Esophagus (tissue), 2 donors: ENCODE data around the gene BDH2. TPM values are rescaled to one million over a fixed set of nuclear protein-coding genes. Genes with fewer than 3 reads are reported as not detected.

Experiments
- H3K27ac ChIP-seq, 2 donors: one replicate each; pipeline ENCODE4 v1.5.1; 2013; ENCODE audit warnings: low read depth in 2 of 2, mild to moderate bottlenecking in 2 of 2, inconsistent platforms in 1 of 2, low read length in 1 of 2, moderate library complexity in 1 of 2
- H3K27me3 ChIP-seq, 2 donors: one replicate each; pipeline ENCODE4 v1.6.1; 2013; ENCODE audit warnings: low read length in 2 of 2, control low read depth in 1 of 2, mild to moderate bottlenecking in 1 of 2; ENCODE audit not compliant: insufficient read depth in 2 of 2, control insufficient read depth in 1 of 2
- H3K36me3 ChIP-seq, 2 donors: one replicate each; pipeline ENCODE4 v1.6.1; 2013; ENCODE audit warnings: low read length in 1 of 2; ENCODE audit not compliant: control insufficient read depth in 2 of 2, insufficient read depth in 2 of 2
- H3K4me1 ChIP-seq, 2 donors: one replicate each; pipeline ENCODE4 v1.6.1; 2013; ENCODE audit warnings: low read length in 1 of 2; ENCODE audit not compliant: control insufficient read depth in 2 of 2, insufficient read depth in 2 of 2
- H3K4me3 ChIP-seq, 2 donors: one replicate each; pipeline ENCODE4 v1.5.1; 2013; ENCODE audit warnings: low read length in 2 of 2, mild to moderate bottlenecking in 2 of 2, low read depth in 1 of 2, moderate library complexity in 1 of 2
- H3K9me3 ChIP-seq, 2 donors: one replicate each; pipeline ENCODE4 v1.6.1; 2013; ENCODE audit warnings: mild to moderate bottlenecking in 2 of 2, low read depth in 1 of 2, low read length in 1 of 2, moderate library complexity in 1 of 2; ENCODE audit not compliant: control insufficient read depth in 2 of 2, insufficient read depth in 1 of 2
- WGBS, 2 donors: extraction: QIAGEN DNeasy Blood & Tissue Kit; methylation state at CpG; one replicate each; pipeline ENCODE4 v1.1.7; 2013; 5-methylcytosine and 5-hydroxymethylcytosine counted together
- polyA plus RNA-seq, 2 donors: library from polyadenylated mRNA; stranded (reverse); fragments of 200-250 nt; gene quantifications; one replicate each; pipeline ENCODE4 v1.2.3, GENCODE V29; 2013
- donor health status: healthy with polysubstance abuse.
- donor health status: Bipolar disorder and iron deficiency.

Gene BDH2
- 10 to 100 TPM; 16.9 to 29.6 TPM for polyA plus RNA-seq

GRCh38 chr4:103099691-103100392 is at the start of gene BDH2:
Gene BDH2 (minus strand): TSS chr4:103099834. CDS start chr4:103096254, 3,580 bp downstream.
- Histone ChIP-seq H3K27ac (peak within 1 kb of the TSS in 1 of 2 donors; percentile 61), H3K4me3 (peak within 1 kb of the TSS; percentile 23 to 59), H3K4me1 (peaks cover 4 to 6% of the 10 kb centered on the region in 2 donors), H3K36me3 (no peaks in the 10 kb centered on the region), H3K9me3 (no peaks in the 10 kb centered on the region), H3K27me3 (no peaks in the 10 kb centered on the region)
- WGBS, 2 donors: 10% methylated on average over 11 of the region's 11 CpGs

GRCh38 chr4:103144926-103145325 is 45.3 kb upstream of the BDH2 start:
- H3K4me3 ChIP-seq: no peak overlapping the region
- 95 to 97% methylated on average over 4 of the region's 4 CpGs for WGBS, 2 donors
- H3K27me3 ChIP-seq: no peaks in the 10 kb centered on the region

GRCh38 chr4:103137446-103137827 is 37.8 kb upstream of the BDH2 start:
- Histone ChIP-seq H3K36me3 (no peaks in the 10 kb centered on the region), H3K4me1 (no peaks in the 10 kb centered on the region), H3K27me3 (no peaks in the 10 kb centered on the region), H3K9me3 (no peaks in the 10 kb centered on the region), H3K27ac (no peak overlapping the region), H3K4me3 (no peak overlapping the region)
- WGBS, 2 donors: 78 to 93% methylated on average over 1 of the region's 1 CpG

More at GRCh38 chr4:103144926-103145325, 45.3 kb upstream of the BDH2 start:
- Histone ChIP-seq H3K9me3 (no peaks in the 10 kb centered on the region), H3K4me1 (no peaks in the 10 kb centered on the region), H3K27ac (no peak overlapping the region), H3K36me3 (no peaks in the 10 kb centered on the region)

DNA sequence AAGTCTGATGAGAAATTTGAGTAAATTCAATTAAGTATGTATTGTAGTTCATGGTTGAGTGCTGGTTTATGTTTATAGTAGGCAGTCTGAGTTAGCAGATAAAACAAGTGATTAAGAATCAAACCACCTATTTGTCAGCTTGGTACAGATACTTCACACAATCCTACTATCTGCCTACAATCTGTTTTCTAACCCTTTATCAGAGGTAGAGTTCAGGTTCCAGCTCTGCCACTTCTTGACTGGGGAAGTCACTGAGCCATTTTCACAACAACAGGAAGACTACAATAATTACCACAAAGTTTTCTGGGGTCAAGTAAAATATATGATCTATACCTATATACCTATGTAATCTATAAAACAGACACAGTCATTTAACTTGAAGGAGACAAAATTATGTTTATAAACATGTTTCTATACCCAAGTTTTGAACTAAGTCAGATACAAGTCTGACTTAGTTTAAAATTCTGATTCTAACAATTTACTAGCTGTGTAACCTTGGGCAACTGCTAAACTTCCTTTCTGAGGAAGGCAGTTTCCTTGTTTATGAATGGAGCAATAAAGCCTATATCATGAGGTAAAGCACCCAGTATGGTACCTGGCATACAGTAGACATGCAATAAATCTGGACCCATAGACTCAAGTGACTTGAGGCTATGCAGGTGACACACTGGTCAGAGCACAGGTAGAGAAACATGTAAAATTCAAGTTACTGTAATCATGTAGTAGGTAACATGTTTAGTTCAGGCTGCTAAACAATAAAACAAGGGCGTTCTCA is 37.2 kb upstream of the BDH2 start:
- Histone ChIP-seq H3K27me3 (no peaks in the 10 kb centered on the region), H3K4me1 (no peaks in the 10 kb centered on the region)
- 57 to 76% methylated on average over 1 of the region's 1 CpG for WGBS, 2 donors

GRCh38 chr4:103129174-103129573 is 29.5 kb upstream of the BDH2 start:
- no peaks in the 10 kb centered on the region for H3K4me1 ChIP-seq
- H3K9me3 ChIP-seq: no peaks in the 10 kb centered on the region
- 91 to 99% methylated on average over 8 of the region's 8 CpGs for WGBS, 2 donors
- no peaks in the 10 kb centered on the region for H3K27me3 ChIP-seq
- H3K4me3 ChIP-seq: no peak overlapping the region
- H3K36me3 ChIP-seq: no peaks in the 10 kb centered on the region
- no peak overlapping the region for H3K27ac ChIP-seq

More for the DNA sequence above, 37.2 kb upstream of the BDH2 start:
- Histone ChIP-seq H3K4me3 (no peak overlapping the region), H3K27ac (no peak overlapping the region), H3K36me3 (no peaks in the 10 kb centered on the region), H3K9me3 (no peaks in the 10 kb centered on the region)

- Histone ChIP-seq H3K4me1 (no peaks in the 10 kb centered on the region), H3K27me3 (no peaks in the 10 kb centered on the region), H3K4me3 (no peak overlapping the region), H3K36me3 (no peaks in the 10 kb centered on the region), H3K9me3 (no peaks in the 10 kb centered on the region), H3K27ac (no peak overlapping the region)
- 98 to 99% methylated on average over 3 of the region's 3 CpGs for WGBS, 2 donors
Observed at GRCh38 chr4:103126126-103126525, 26.5 kb upstream of the BDH2 start.

- WGBS, 2 donors: 71 to 96% methylated on average over 3 of the region's 3 CpGs
- H3K4me1 ChIP-seq: no peaks in the 10 kb centered on the region
Observed at GRCh38 chr4:103123114-103123513, 23.5 kb upstream of the BDH2 start.

DNA sequence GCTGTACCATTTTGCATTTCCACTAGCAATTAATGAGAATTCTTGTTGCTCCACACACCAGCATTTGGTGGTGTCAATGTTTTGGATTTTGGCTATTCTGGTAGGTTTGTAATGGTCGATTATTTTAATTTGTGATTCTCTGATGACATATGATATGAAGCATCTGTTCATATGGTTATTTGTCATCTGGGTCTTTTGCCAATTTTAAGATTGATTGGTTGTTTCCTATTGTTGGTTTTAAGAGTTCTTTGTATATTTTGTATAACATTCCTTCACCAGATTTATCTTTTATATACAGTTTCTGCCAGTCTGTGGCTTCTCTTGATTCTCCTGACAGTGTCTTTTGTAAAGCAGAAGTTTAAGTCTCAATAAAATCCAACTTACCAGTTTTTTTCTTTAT is 18.5 kb upstream of the BDH2 start:
- 65 to 74% methylated on average over 1 of the region's 1 CpG for WGBS, 2 donors
- H3K27ac ChIP-seq: no peak overlapping the region

More at GRCh38 chr4:103123114-103123513, 23.5 kb upstream of the BDH2 start:
- H3K27me3 ChIP-seq: no peaks in the 10 kb centered on the region
- no peaks in the 10 kb centered on the region for H3K36me3 ChIP-seq
- H3K4me3 ChIP-seq: no peak overlapping the region
- H3K27ac ChIP-seq: no peak overlapping the region
- no peaks in the 10 kb centered on the region for H3K9me3 ChIP-seq

DNA sequence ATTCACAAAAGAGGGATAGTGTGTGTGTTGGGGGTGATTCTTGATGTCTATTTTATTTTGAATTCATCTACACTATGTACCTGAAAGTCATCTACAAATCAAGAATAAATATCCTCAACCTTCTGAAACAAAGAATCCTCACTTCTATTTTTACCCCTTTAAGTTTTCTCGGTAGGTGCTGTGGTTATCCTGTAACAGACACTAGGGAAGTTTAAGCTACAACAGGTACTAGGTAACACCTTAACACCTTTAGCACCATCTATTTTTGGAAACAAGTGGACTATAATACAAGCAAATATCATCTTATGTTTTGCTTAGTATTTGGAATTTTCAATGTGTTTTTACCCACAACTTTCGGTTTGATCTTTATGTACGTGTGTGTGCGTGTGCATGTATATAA is 12.0 kb upstream of the BDH2 start:
- Histone ChIP-seq H3K27me3 (no peaks in the 10 kb centered on the region), H3K27ac (no peak overlapping the region), H3K36me3 (no peaks in the 10 kb centered on the region), H3K9me3 (no peaks in the 10 kb centered on the region), H3K4me1 (no peaks in the 10 kb centered on the region), H3K4me3 (no peak overlapping the region)
- WGBS, 2 donors: 77 to 96% methylated on average over 4 of the region's 4 CpGs

More for the DNA sequence above, 18.5 kb upstream of the BDH2 start:
- Histone ChIP-seq H3K4me3 (no peak overlapping the region), H3K4me1 (no peaks in the 10 kb centered on the region), H3K27me3 (no peaks in the 10 kb centered on the region), H3K36me3 (no peaks in the 10 kb centered on the region), H3K9me3 (no peaks in the 10 kb centered on the region)
